A673 (cell line): ENCODE measurements around the gene EXOC6B. TPM values are rescaled to one million over a fixed set of nuclear protein-coding genes. Genes with fewer than 3 reads are reported as not detected.

Experiments used
- BruUV-seq: library from RNA; stranded (reverse); fragments of 400-500 nt; replicated peaks from 2 replicates; lab custom pipeline; 2021; lab: Mats Ljungman, UMichigan
- CTCF ChIA-PET: fragments of 300-600 bp; sonication (Branson Sonifier 250); formaldehyde crosslinking; loops from one replicate; lab custom pipeline; 2022; ENCODE audit warnings: antibody characterized with exemption; lab: Charles Lee
- POLR2A ChIA-PET: fragments of 300-600 bp; sonication (Branson Sonifier 250); formaldehyde crosslinking; loops from one replicate; lab custom pipeline; 2022; ENCODE audit warnings: antibody characterized with exemption; ENCODE audit not compliant: low non-redundant PET; lab: Charles Lee
- DNase-seq: peaks from one replicate; pipeline ENCODE4 v3.0.0-alpha.2; 2015; ENCODE audit warnings: low spot score
- H3K27ac ChIP-seq: fragments of 200-600 bp; sonication (generic); 2 replicates; pipeline ENCODE4 v1.5.1; 2016; ENCODE audit warnings: mixed run types, low read depth, mild to moderate bottlenecking, mixed read lengths, antibody characterized with exemption, low read length; ENCODE audit not compliant: poor library complexity, severe bottlenecking
- H3K27me3 ChIP-seq: fragments of 200-600 bp; sonication (generic); replicated peaks from 2 replicates; pipeline ENCODE4 v1.6.1; 2017; ENCODE audit warnings: mixed run types, low read depth, mild to moderate bottlenecking, mixed read lengths, antibody characterized with exemption, low read length; ENCODE audit not compliant: insufficient read depth, poor library complexity
- H3K36me3 ChIP-seq: fragments of 200-600 bp; sonication (generic); 2 replicates; pipeline ENCODE4 v1.6.1; 2016; ENCODE audit warnings: mixed run types, mild to moderate bottlenecking, mixed read lengths, antibody characterized with exemption, low read length; ENCODE audit not compliant: insufficient read depth, poor library complexity, severe bottlenecking
- H3K4me1 ChIP-seq: fragments of 200-600 bp; sonication (generic); 2 replicates; pipeline ENCODE4 v1.6.1; 2017; ENCODE audit warnings: mixed run types, mild to moderate bottlenecking, mixed read lengths, antibody characterized with exemption, low read length; ENCODE audit not compliant: insufficient read depth, poor library complexity, severe bottlenecking
- H3K4me3 ChIP-seq: fragments of 200-600 bp; sonication (generic); 2 replicates; pipeline ENCODE4 v1.5.1; 2016; ENCODE audit warnings: low read depth, mixed run types, mild to moderate bottlenecking, mixed read lengths, low read length; ENCODE audit not compliant: poor library complexity, severe bottlenecking
- H3K9me3 ChIP-seq: fragments of 200-600 bp; sonication (generic); 2 replicates; pipeline ENCODE4 v1.6.1; 2016; ENCODE audit warnings: mixed run types, low read depth, mild to moderate bottlenecking, mixed read lengths, antibody characterized with exemption, low read length; ENCODE audit not compliant: poor library complexity, severe bottlenecking
- EZH2 ChIP-seq: fragments of 200-600 bp; sonication (generic); IDR thresholded peaks from 2 replicates; pipeline ENCODE4 v1.6.1; 2017; ENCODE audit warnings: borderline replicate concordance, low read depth, mild to moderate bottlenecking, mixed read lengths, antibody characterized with exemption, low read length; ENCODE audit not compliant: poor library complexity, severe bottlenecking
- intact Hi-C: fragments of 100-400 bp; cut with micrococcal nuclease; formaldehyde crosslinking; loops from one replicate; pipeline ENCODE4 v1.10.0; 2022; ENCODE audit not compliant: unreplicated experiment
- total RNA-seq: library from RNA; stranded (reverse); gene quantifications from 2 replicates; pipeline ENCODE4 v1.2.3, GENCODE V29; 2021
- TF ChIP-seq, protein P1 (sequence below): fragments of 300-800, 200-600 bp; sonication (generic); conservative IDR thresholded peaks from 2 replicates; pipeline ENCODE4 v1.5.1; 2017; ENCODE audit warnings: low read depth, mild to moderate bottlenecking, antibody characterized with exemption, low read length, moderate library complexity, mixed read lengths

The EXOC6B gene
- total RNA-seq, 1 experiment from 2014 or later: 138 TPM

DNA sequence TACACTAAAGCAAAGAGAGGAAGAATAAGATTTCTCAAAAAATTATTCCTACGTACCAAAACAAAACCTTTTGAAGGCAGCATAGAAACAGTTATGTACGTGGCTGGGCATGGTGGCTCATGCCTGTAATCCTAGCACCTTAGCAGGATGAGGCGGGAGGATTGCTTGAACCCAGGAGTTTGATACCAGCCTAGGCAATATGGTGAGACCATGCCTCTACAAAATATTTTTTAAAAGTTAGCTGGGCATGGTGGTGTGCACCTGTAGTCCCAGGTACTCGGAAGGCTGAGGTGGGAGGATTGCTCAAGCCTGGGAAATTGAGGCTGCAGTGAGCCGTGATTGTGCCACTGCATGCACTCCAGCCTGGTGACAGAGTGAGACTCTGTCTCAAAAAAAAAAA lies 663.3 kb downstream of the EXOC6B start:
- no peaks in the 10 kb centered on the region for H3K36me3 ChIP-seq
- no peak overlapping the region for H3K4me3 ChIP-seq
- TF ChIP-seq, protein P1, sequence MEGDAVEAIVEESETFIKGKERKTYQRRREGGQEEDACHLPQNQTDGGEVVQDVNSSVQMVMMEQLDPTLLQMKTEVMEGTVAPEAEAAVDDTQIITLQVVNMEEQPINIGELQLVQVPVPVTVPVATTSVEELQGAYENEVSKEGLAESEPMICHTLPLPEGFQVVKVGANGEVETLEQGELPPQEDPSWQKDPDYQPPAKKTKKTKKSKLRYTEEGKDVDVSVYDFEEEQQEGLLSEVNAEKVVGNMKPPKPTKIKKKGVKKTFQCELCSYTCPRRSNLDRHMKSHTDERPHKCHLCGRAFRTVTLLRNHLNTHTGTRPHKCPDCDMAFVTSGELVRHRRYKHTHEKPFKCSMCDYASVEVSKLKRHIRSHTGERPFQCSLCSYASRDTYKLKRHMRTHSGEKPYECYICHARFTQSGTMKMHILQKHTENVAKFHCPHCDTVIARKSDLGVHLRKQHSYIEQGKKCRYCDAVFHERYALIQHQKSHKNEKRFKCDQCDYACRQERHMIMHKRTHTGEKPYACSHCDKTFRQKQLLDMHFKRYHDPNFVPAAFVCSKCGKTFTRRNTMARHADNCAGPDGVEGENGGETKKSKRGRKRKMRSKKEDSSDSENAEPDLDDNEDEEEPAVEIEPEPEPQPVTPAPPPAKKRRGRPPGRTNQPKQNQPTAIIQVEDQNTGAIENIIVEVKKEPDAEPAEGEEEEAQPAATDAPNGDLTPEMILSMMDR: no peak
- TF ChIP-seq EZH2: no peak
- BruUV-seq: no TSS peak
- H3K27ac ChIP-seq: no peak overlapping the region
- H3K4me1 ChIP-seq: no peaks in the 10 kb centered on the region
- DNase-seq: no peak
- H3K9me3 ChIP-seq: no peaks in the 10 kb centered on the region
- no peaks in the 10 kb centered on the region for H3K27me3 ChIP-seq
- POLR2A ChIA-PET: no interaction called here
- CTCF ChIA-PET: no interaction called here
- intact Hi-C loops: no loop called here

DNA sequence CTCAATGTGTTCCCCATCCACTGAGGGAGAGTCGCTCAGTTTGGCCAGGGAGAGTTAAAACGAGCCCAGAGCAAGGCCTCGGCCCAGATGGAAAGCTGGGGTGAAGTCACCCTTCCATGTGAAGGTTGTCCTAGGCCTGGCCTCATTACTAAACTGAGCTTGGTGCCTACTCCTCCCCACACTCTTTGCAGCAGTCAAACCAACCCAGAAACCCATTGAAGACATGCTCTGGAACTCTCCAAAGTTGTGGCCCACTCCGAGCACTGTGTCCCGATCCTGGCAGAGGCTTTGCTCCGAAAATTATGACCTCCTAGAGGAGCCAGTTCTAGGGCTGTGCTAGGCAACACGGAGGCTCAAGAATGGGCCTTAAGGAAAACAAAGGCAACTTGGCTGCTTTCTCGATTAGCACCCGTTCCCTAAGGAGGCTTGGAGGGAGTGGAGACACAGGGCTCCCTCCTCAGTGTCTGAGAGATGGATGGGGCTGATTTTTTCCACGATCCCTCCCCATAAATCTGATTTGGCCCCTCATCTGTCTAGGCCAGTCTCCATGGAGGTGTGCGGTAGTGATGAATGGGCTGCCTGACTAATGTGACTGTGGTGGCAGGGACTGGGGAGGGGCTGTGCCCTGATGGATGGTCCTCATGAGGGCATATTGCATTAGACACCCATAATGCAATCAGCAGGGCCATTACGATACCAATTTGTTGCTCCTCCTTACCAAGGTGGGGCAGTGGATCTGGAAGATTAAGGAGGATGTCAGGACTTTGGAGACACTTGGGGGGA lies 666.4 kb downstream of the EXOC6B start:
- ChIA-PET POLR2A (no interaction called here), CTCF (no interaction called here)
- H3K4me3 ChIP-seq: no peak overlapping the region
- H3K4me1 ChIP-seq: no peaks in the 10 kb centered on the region
- BruUV-seq: no TSS peak
- H3K27me3 ChIP-seq: no peaks in the 10 kb centered on the region
- no peak for DNase-seq
- no peaks in the 10 kb centered on the region for H3K9me3 ChIP-seq
- intact Hi-C loops: loop anchor here (10.0 kb wide), 1 partner anchor 585 kb away; no protein-coding TSS in a partner anchor
- no peak overlapping the region for H3K27ac ChIP-seq
- TF ChIP-seq, protein P1: no peak
- H3K36me3 ChIP-seq: no peaks in the 10 kb centered on the region

DNA sequence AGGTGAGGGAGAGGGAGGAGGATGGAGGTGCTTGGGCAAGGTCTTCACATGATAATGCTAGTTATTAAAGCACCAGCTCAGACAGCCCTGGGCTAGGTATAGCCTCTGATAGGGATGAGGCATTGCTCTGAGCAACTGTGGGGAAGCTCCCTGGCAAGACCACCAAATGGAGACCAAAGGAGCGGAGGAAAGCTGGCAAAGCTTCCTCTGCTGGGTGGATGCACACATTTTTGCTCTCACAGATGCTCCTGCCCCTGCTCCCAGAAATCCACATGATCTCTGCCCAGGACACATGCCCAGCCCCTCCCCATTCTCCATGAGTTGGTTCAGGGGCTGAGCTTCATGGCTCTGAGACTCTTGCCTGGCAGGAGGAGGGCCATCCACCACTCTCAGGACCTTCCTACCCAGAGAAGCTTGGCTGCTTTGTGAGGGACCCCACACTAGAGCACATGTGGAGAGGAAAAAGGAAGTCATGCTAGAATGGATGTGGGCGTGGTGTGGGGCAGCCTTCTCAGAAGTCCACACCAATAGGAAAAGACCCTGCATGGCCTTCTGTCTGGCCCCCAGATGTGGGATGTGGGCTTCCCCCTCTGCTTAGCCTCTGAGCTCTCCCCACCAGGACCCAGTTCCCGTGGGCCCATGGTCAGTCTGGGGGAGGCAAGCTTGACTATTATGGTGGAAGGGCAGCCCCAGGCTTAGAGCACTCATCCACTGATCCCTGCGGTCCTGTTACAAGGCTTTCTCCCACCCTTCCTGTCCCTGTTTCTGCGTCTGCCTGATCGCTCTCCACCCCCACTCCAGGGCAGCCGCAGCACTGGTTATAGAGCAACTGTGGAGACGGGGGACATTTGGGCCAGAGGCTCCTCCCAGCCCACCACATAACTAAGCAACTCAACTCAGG lies 667.7 kb downstream of the EXOC6B start:
- no TSS peak for BruUV-seq
- Histone ChIP-seq H3K36me3 (no peaks in the 10 kb centered on the region), H3K9me3 (no peaks in the 10 kb centered on the region), H3K4me1 (no peaks in the 10 kb centered on the region), H3K27me3 (no peaks in the 10 kb centered on the region), H3K27ac (no peak overlapping the region), H3K4me3 (no peak overlapping the region)
- no peak for DNase-seq
- no peak for TF ChIP-seq EZH2
- TF ChIP-seq, protein P1: no peak
- ChIA-PET CTCF (no interaction called here), POLR2A (no interaction called here)
- intact Hi-C loops: loop anchor here (10.0 kb wide), 1 partner anchor 587 kb away; no protein-coding TSS in a partner anchor
